DMS153 treated with DMSO at 0.1 percent for 48 hours (cell line): ENCODE results near the gene CRYBB1.

Experiments used
- DNase-seq: peaks from one replicate; lab custom pipeline; 2025; ENCODE audit not compliant: unreplicated experiment; lab: John Stamatoyannopoulos, UW

The CRYBB1 gene

GRCh38 chr22:26617271-26618199 is at the start of gene CRYBB1:
CRYBB1 (minus strand) TSS chr22:26618027; CDS start chr22:26616319, 1,708 bp downstream.
- peak; percentile 49 for DNase-seq

GRCh38 chr22:26667140-26667539 is 49.3 kb upstream of the CRYBB1 start:
- DNase-seq: no peak

- no peak for DNase-seq
Observed at GRCh38 chr22:26665813-26666231, 48.0 kb upstream of the CRYBB1 start.

GRCh38 chr22:26663374-26663923 is 45.6 kb upstream of the CRYBB1 start:
- no peak for DNase-seq

- DNase-seq: no peak
Observed at GRCh38 chr22:26662160-26662559, 44.3 kb upstream of the CRYBB1 start.

- peak; percentile 23 for DNase-seq
Observed at GRCh38 chr22:26660961-26661578, 43.2 kb upstream of the CRYBB1 start.

GRCh38 chr22:26660356-26660755 is 42.5 kb upstream of the CRYBB1 start:
- DNase-seq: no peak

GRCh38 chr22:26658671-26659478 is 41.0 kb upstream of the CRYBB1 start:
- DNase-seq: peak; percentile 77

GRCh38 chr22:26658161-26658560 is 40.3 kb upstream of the CRYBB1 start:
- no peak for DNase-seq

- DNase-seq: peak; percentile 32
Observed at GRCh38 chr22:26656891-26657851, 39.3 kb upstream of the CRYBB1 start, which contains the start of gene MIAT. MIAT (plus strand) TSS chr22:26657588.

GRCh38 chr22:26651815-26652214 is 34.0 kb upstream of the CRYBB1 start:
- DNase-seq: no peak

- DNase-seq: no peak
Observed at GRCh38 chr22:26650722-26651421, 33.0 kb upstream of the CRYBB1 start.

GRCh38 chr22:26648528-26649388 is 30.9 kb upstream of the CRYBB1 start:
- peak; percentile 59 for DNase-seq

GRCh38 chr22:26648011-26648497 is 30.2 kb upstream of the CRYBB1 start:
- peak; percentile 88 for DNase-seq

GRCh38 chr22:26646158-26646557 is 28.3 kb upstream of the CRYBB1 start:
- peak; percentile 28 for DNase-seq

- DNase-seq: no peak
Observed at GRCh38 chr22:26643418-26644100, 25.7 kb upstream of the CRYBB1 start.
